Activated CD8-positive, alpha-beta T cell treated with anti-CD3 and anti-CD28 coated beads for 36 hours (primary cell): Measurements from ENCODE around the gene TRAFD1. TPM values are rescaled to one million over a fixed set of nuclear protein-coding genes. Genes with fewer than 3 reads are reported as not detected.

Source experiments
- ATAC-seq: fragments of 200-7000 bp; cut with Tn5 transposase; one replicate; pipeline ENCODE4 v1.10.0; 2021; ENCODE audit warnings: mild to moderate bottlenecking, moderate library complexity
- CTCF ChIA-PET: fragments of 350-600 bp; sonication (Branson Sonifier 250); formaldehyde crosslinking; loops from one replicate; lab custom pipeline; 2021; ENCODE audit warnings: antibody characterized with exemption; lab: Charles Lee
- POLR2A ChIA-PET: fragments of 350-600 bp; sonication (Branson Sonifier 250); formaldehyde crosslinking; loops from one replicate; lab custom pipeline; 2021; ENCODE audit warnings: antibody characterized with exemption; lab: Charles Lee
- DNase-seq: peaks from one replicate; pipeline ENCODE4 v3.0.0-alpha.2; 2020
- H3K27ac Mint-ChIP-seq: one replicate; pipeline ENCODE4 v1.8.0; 2021; ENCODE audit warnings: mild to moderate bottlenecking, mixed read lengths
- H3K27me3 Mint-ChIP-seq: one replicate; pipeline ENCODE4 v1.8.0; 2021; ENCODE audit warnings: mixed read lengths
- H3K36me3 Mint-ChIP-seq: one replicate; pipeline ENCODE4 v1.8.0; 2021; ENCODE audit warnings: low read depth, mixed read lengths
- H3K4me1 Mint-ChIP-seq: one replicate; pipeline ENCODE4 v1.8.0; 2021; ENCODE audit warnings: low read depth, mixed read lengths
- H3K4me3 Mint-ChIP-seq: one replicate; pipeline ENCODE4 v1.8.0; 2021; ENCODE audit warnings: mild to moderate bottlenecking, moderate library complexity, mixed read lengths
- H3K9me3 Mint-ChIP-seq: one replicate; pipeline ENCODE4 v1.8.0; 2021; ENCODE audit warnings: mixed read lengths
- intact Hi-C: fragments of 100-400 bp; cut with micrococcal nuclease; formaldehyde crosslinking; loops from one replicate; pipeline ENCODE4 v1.10.0; 2022
- total RNA-seq, 2 experiments: library from RNA; stranded (reverse); gene quantifications; one replicate each; pipeline ENCODE4 v1.2.3, GENCODE V29; 2021
- TF ChIP-seq, protein P1 (sequence below): fragments of 200-600 bp; IDR thresholded peaks from one replicate; pipeline ENCODE4 v1.8.0; 2022; ENCODE audit warnings: antibody characterized with exemption, mild to moderate bottlenecking

Gene TRAFD1
- total RNA-seq, 2 experiments from 2014 or later: 34.6 to 35.8 TPM

GRCh38 chr12:112111931-112112330, 13.4 kb upstream of the TRAFD1 start:
- DNase-seq: no peak
- no peaks in the 10 kb centered on the region for H3K9me3 Mint-ChIP-seq
- TF ChIP-seq, protein P1, sequence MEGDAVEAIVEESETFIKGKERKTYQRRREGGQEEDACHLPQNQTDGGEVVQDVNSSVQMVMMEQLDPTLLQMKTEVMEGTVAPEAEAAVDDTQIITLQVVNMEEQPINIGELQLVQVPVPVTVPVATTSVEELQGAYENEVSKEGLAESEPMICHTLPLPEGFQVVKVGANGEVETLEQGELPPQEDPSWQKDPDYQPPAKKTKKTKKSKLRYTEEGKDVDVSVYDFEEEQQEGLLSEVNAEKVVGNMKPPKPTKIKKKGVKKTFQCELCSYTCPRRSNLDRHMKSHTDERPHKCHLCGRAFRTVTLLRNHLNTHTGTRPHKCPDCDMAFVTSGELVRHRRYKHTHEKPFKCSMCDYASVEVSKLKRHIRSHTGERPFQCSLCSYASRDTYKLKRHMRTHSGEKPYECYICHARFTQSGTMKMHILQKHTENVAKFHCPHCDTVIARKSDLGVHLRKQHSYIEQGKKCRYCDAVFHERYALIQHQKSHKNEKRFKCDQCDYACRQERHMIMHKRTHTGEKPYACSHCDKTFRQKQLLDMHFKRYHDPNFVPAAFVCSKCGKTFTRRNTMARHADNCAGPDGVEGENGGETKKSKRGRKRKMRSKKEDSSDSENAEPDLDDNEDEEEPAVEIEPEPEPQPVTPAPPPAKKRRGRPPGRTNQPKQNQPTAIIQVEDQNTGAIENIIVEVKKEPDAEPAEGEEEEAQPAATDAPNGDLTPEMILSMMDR: no peak
- ChIA-PET CTCF (interaction anchor here (1.1 to 1.8 kb wide), 2 partner anchors 10 to 19 kb away, joined by 4 read pairs; no protein-coding TSS in a partner anchor), POLR2A (interaction anchor here (0.6 to 7.6 kb wide), 2 partner anchors 13 to 262 kb away, joined by 3 to 67 read pairs; partner anchors contain the start of gene TRAFD1)
- H3K36me3 Mint-ChIP-seq: peaks cover 8% of the 10 kb centered on the region
- no peak overlapping the region for H3K27ac Mint-ChIP-seq
- intact Hi-C loops: no loop called here
- H3K4me1 Mint-ChIP-seq: peaks cover 32% of the 10 kb centered on the region
- H3K27me3 Mint-ChIP-seq: no peaks in the 10 kb centered on the region
- no peak for ATAC-seq
- no peak overlapping the region for H3K4me3 Mint-ChIP-seq

DNA sequence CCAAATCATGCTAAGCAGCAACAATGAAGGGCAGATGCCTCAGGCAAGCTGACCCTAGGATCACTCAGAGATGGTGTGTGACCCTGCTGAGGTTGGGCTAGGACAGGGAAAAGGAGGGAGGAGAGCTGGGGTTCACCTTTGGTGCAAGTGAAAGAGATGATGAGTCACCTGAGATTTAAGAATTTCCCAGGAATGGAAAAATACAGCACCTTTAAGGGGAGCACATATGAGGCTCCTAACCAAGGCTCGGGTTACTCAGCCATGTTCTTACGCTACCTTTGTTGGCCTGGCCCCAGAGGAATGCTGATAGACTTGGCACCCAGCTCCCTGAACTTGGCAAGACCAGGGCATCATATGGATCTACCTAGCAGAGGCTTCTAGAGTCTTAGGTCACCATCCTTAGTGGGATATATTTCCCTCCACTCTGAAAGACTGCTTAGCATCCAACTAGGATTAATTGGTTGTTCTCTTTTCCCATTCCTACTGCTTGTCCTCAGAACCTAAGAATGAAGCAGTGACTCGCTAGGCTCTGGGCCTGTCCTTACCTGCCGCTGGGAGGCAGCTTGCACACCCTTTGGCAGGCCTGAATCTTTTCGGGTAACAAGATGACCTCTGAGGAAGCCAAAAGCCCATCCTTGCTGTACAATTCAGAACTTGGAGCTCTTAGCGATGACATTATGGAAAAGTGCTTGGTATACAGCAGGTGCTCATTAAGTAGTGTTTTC, 12.8 kb upstream of the TRAFD1 start:
- Mint-ChIP-seq H3K9me3 (no peaks in the 10 kb centered on the region), H3K4me3 (no peak overlapping the region), H3K27me3 (no peaks in the 10 kb centered on the region), H3K36me3 (peaks cover 1% of the 10 kb centered on the region), H3K4me1 (peaks cover 29% of the 10 kb centered on the region), H3K27ac (peak overlapping the region; percentile 7)
- DNase-seq (peak; percentile 11), ATAC-seq (no peak)
- intact Hi-C loops: no loop called here
- ChIA-PET POLR2A (interaction anchor here (0.6 to 7.6 kb wide), 3 partner anchors 12 to 263 kb away, joined by 3 to 67 read pairs (median 5); partner anchors contain the start of gene TRAFD1), CTCF (interaction anchor here (1.1 to 1.8 kb wide), 2 partner anchors 9 to 18 kb away, joined by 4 read pairs; no protein-coding TSS in a partner anchor)
- TF ChIP-seq, protein P1: no peak

GRCh38 chr12:112115259-112116045, 9.9 kb upstream of the TRAFD1 start:
- CTCF ChIA-PET: interaction anchor here (2.1 kb wide), 1 partner anchor 10 kb away, joined by 8 read pairs; the partner anchor contains the start of gene TRAFD1

GRCh38 chr12:112116232-112117060, 8.9 kb upstream of the TRAFD1 start:
- H3K9me3 Mint-ChIP-seq: no peaks in the 10 kb centered on the region
- peak; percentile 78 for ATAC-seq
- ChIA-PET CTCF (interaction anchor here (1.0 to 2.1 kb wide), 2 partner anchors 9 to 25 kb away, joined by 3 to 8 read pairs; partner anchors contain the start of gene TRAFD1), POLR2A (interaction anchor here (1.6 to 7.6 kb wide), 3 partner anchors 8 to 14 kb away, joined by 5 to 67 read pairs (median 10); partner anchors contain the start of genes NAA25 and TRAFD1)
- intact Hi-C loops: no loop called here
- H3K27ac Mint-ChIP-seq: peak overlapping the region; percentile 47
- H3K4me1 Mint-ChIP-seq: peaks cover 20% of the 10 kb centered on the region
- H3K36me3 Mint-ChIP-seq: no peaks in the 10 kb centered on the region
- peak; percentile 26 for DNase-seq
- no peak overlapping the region for H3K4me3 Mint-ChIP-seq
- no peaks in the 10 kb centered on the region for H3K27me3 Mint-ChIP-seq
- TF ChIP-seq, protein P1: no peak

More at GRCh38 chr12:112115259-112116045, 9.9 kb upstream of the TRAFD1 start:
- Mint-ChIP-seq H3K4me3 (no peak overlapping the region), H3K9me3 (no peaks in the 10 kb centered on the region), H3K4me1 (peaks cover 22% of the 10 kb centered on the region), H3K27ac (no peak overlapping the region), H3K36me3 (no peaks in the 10 kb centered on the region), H3K27me3 (no peaks in the 10 kb centered on the region)
- POLR2A ChIA-PET: interaction anchor here (1.6 to 7.6 kb wide), 3 partner anchors 7 to 15 kb away, joined by 5 to 67 read pairs (median 10); partner anchors contain the start of genes NAA25 and TRAFD1
- no peak for DNase-seq
- TF ChIP-seq, protein P1: no peak
- intact Hi-C loops: no loop called here
- ATAC-seq: no peak
